GM12878 (cell line): ENCODE results near the gene FOXO1. TPM values are rescaled to one million over a fixed set of nuclear protein-coding genes. Genes with fewer than 3 reads are reported as not detected.

Source experiments
- ATAC-seq: fragments of 200-7000 bp; cut with Tn5 transposase; 3 replicates; pipeline ENCODE4 v1.9.1; 2020; ENCODE audit warnings: mild to moderate bottlenecking, moderate library complexity
- BruUV-seq: library from RNA; stranded (reverse); fragments of 400-500 nt; replicated peaks from 2 replicates; lab custom pipeline; 2021; lab: Mats Ljungman, UMichigan
- CTCF ChIA-PET: fragments of 300-600 bp; sonication (Branson Sonifier 250); formaldehyde crosslinking; extraction: SDS; loops from one replicate; lab custom pipeline; 2021; ENCODE audit warnings: inconsistent platforms; lab: Yijun Ruan, JAX
- POLR2A ChIA-PET: fragments of 350-600 bp; formaldehyde crosslinking; extraction: SDS; loops from one replicate; lab custom pipeline; 2021; ENCODE audit warnings: inconsistent platforms; lab: Charles Lee
- RAD21 ChIA-PET: fragments of 300-600 bp; sonication (Branson Sonifier 250); formaldehyde crosslinking; loops from one replicate; lab custom pipeline; 2023; ENCODE audit warnings: antibody characterized with exemption; ENCODE audit not compliant: unreplicated experiment; lab: Charles Lee
- SMC1A ChIA-PET: fragments of 300-600 bp; sonication (Branson Sonifier 250); formaldehyde crosslinking; loops from one replicate; lab custom pipeline; 2023; ENCODE audit not compliant: unreplicated experiment, uncharacterized antibody; lab: Charles Lee
- DNase-seq: peaks from one replicate; pipeline ENCODE4 v3.0.0-alpha.2; 2011; ENCODE audit warnings: low read depth, low spot score
- FAIRE-seq: peaks from 3 replicates; lab custom pipeline; 2011; peaks lifted over from hg19 to GRCh38; lab: Jason Lieb, UNC
- H2AFZ ChIP-seq: 2 replicates; pipeline ENCODE4 v1.6.0; 2011; ENCODE audit warnings: low read depth, low read length, control low read depth; ENCODE audit not compliant: control insufficient read depth
- H3K27ac ChIP-seq: 2 replicates; pipeline ENCODE4 v1.5.1; 2011; ENCODE audit warnings: control low read depth; ENCODE audit not compliant: control insufficient read depth, insufficient read depth
- H3K27me3 ChIP-seq, 2 experiments: replicated peaks in 1 of 2; 2 replicates each; pipeline versions ENCODE4 v1.6.0 to v1.6.1; 2011; ENCODE audit warnings: low read length in 1 of 2; ENCODE audit not compliant: control insufficient read depth in 2 of 2, insufficient read depth in 2 of 2
- H3K36me3 ChIP-seq, 2 experiments: 2 replicates each; pipeline ENCODE4 v1.5.1; 2011; ENCODE audit warnings: low read length in 1 of 2; ENCODE audit not compliant: control insufficient read depth in 2 of 2, insufficient read depth in 2 of 2
- H3K4me1 ChIP-seq: 2 replicates; pipeline ENCODE4 v1.6.1; 2011; ENCODE audit warnings: mild to moderate bottlenecking, low read length, moderate library complexity, mixed read lengths; ENCODE audit not compliant: control insufficient read depth, insufficient read depth
- H3K4me2 ChIP-seq: 2 replicates; pipeline ENCODE4 v1.6.0; 2011; ENCODE audit warnings: control low read depth; ENCODE audit not compliant: control insufficient read depth, insufficient read depth
- H3K4me3 ChIP-seq: fragments of 200-600 bp; sonication (generic); 2 replicates; pipeline ENCODE4 v1.5.1; 2016
- H3K79me2 ChIP-seq: 2 replicates; pipeline ENCODE4 v1.6.0; 2011; ENCODE audit warnings: low read length; ENCODE audit not compliant: control insufficient read depth, insufficient read depth
- H3K9ac ChIP-seq: 2 replicates; pipeline ENCODE4 v1.8.0; 2011; ENCODE audit warnings: low read length, control low read depth, mixed read lengths; ENCODE audit not compliant: control insufficient read depth, insufficient read depth
- H3K9me3 ChIP-seq: replicated peaks from 3 replicates; pipeline ENCODE4 v1.5.1; 2011; ENCODE audit warnings: mild to moderate bottlenecking, low read length; ENCODE audit not compliant: control insufficient read depth, insufficient read depth
- H4K20me1 ChIP-seq: 2 replicates; pipeline ENCODE4 v1.6.0; 2011; ENCODE audit not compliant: control insufficient read depth, insufficient read depth
- BRCA1 ChIP-seq: IDR thresholded peaks from 2 replicates; pipeline ENCODE4 v1.6.1; 2011; ENCODE audit warnings: low read depth, low read length, improper control_type of control experiment
- CHD2 ChIP-seq: IDR thresholded peaks from 2 replicates; pipeline ENCODE4 v1.6.1; 2011; ENCODE audit warnings: low read depth, low read length, improper control_type of control experiment, borderline replicate concordance
- GABPA ChIP-seq: IDR thresholded peaks from 2 replicates; pipeline ENCODE4 v1.6.1; 2014; ENCODE audit warnings: antibody characterized with exemption, low read depth, mild to moderate bottlenecking, inconsistent platforms
- IKZF2 ChIP-seq, 2 experiments: fragments of 450-650 bp; IDR thresholded peaks; 2 replicates each; pipeline ENCODE4 v1.6.1; 2017; ENCODE audit warnings: mild to moderate bottlenecking in 2 of 2, moderate library complexity in 2 of 2
- MTA2 ChIP-seq: fragments of 450-650 bp; IDR thresholded peaks from 2 replicates; pipeline ENCODE4 v1.6.1; 2016; ENCODE audit warnings: low read depth, mild to moderate bottlenecking, moderate library complexity
- MTA3 ChIP-seq: IDR thresholded peaks from 2 replicates; pipeline ENCODE4 v1.6.1; 2012; ENCODE audit warnings: low read length, inconsistent platforms, borderline replicate concordance
- MYC ChIP-seq: IDR thresholded peaks from 2 replicates; pipeline ENCODE4 v1.6.1; 2011; ENCODE audit warnings: mild to moderate bottlenecking, low read length, moderate library complexity, inconsistent platforms; ENCODE audit not compliant: insufficient read depth, insufficient replicate concordance, insufficient read length, severe bottlenecking
- SIX5 ChIP-seq: IDR thresholded peaks from 2 replicates; pipeline ENCODE4 v1.6.1; 2011; ENCODE audit warnings: mild to moderate bottlenecking, low read depth, low read length, moderate library complexity; ENCODE audit not compliant: severe bottlenecking
- SP1 ChIP-seq: IDR thresholded peaks from one replicate; pipeline ENCODE4 v1.6.1; 2011; ENCODE audit warnings: low read depth, low read length
- ZBED1 ChIP-seq: IDR thresholded peaks from 2 replicates; pipeline ENCODE4 v1.6.1; 2016; ENCODE audit warnings: borderline replicate concordance
- ZNF24 ChIP-seq: fragments of 450-650 bp; IDR thresholded peaks from 2 replicates; pipeline ENCODE4 v1.6.1; 2017; ENCODE audit warnings: antibody characterized with exemption, mild to moderate bottlenecking
- WGBS: methylation state at CpG from one replicate; pipeline ENCODE4 v1.1.6; 2016; ENCODE audit warnings: low lambda C conversion rate; ENCODE audit not compliant: insufficient replicate concordance, insufficient coverage; ENCODE audit errors: missing lambda C conversion rate; 5-methylcytosine and 5-hydroxymethylcytosine counted together
- in situ Hi-C: fragments of 300-500 bp; cut with MboI; formaldehyde crosslinking; loops from 9 replicates; pipeline ENCODE4 v1.14.3; 2018; ENCODE audit warnings: mixed read lengths
- intact Hi-C: fragments of 100-400 bp; cut with micrococcal nuclease; formaldehyde crosslinking; loops from one replicate; pipeline ENCODE4 v1.14.2; 2022; ENCODE audit not compliant: unreplicated experiment
- polyA plus RNA-seq, 11 experiments: library from polyadenylated mRNA; depleted of rRNA in 4 of 11; unstranded in 6 of 11; stranded (reverse) in 5 of 11; fragments of >200 nt; fragmentation: Nextera tagmentation in 4 of 11; fragmentation: Illumina TruSeq in 1 of 11; extraction: Ambion mirVana in 4 of 11; extraction: Trizol in 1 of 11; gene quantifications; 1 replicate in 1 of 11; 2 replicates in 10 of 11; pipeline versions ENCODE4 v1.2.1 to v1.2.3, GENCODE V29; 2011 to 2016; ENCODE audit warnings: inconsistent platforms in 2 of 11, missing spikeins in 2 of 11, low read depth in 1 of 11
- total RNA-seq, 4 experiments: library from RNA; depleted of rRNA in 3 of 4; stranded (reverse); fragments of >200 nt in 3 of 4; fragmentation: Illumina TruSeq in 1 of 4; extraction: Trizol in 1 of 4; gene quantifications; 2 replicates each; pipeline versions ENCODE4 v1.2.1 to v1.2.3, GENCODE V29; 2013 to 2021
- TF ChIP-seq, protein P1 (sequence below): fragments of 150-350 bp; IDR thresholded peaks from 2 replicates; pipeline ENCODE4 v1.6.1; 2014; ENCODE audit warnings: mild to moderate bottlenecking, low read depth, low read length
- TF ChIP-seq, protein P2 (sequence below): fragments of 450-650 bp; IDR thresholded peaks from 2 replicates; pipeline ENCODE4 v1.6.1; 2016; ENCODE audit warnings: mild to moderate bottlenecking

FOXO1 gene
- total and polyA plus RNA-seq, 10 of the 15 experiments (the other 5 are each of a cell fraction or from before 2014, with no cell fraction given), result 0.58 to 8.3 (median 0.88) TPM

- ChIA-PET SMC1A (interaction anchor here (0.7 to 1.0 kb wide), 2 partner anchors 37 to 43 kb away, joined by 3 read pairs; no protein-coding TSS in a partner anchor), CTCF (interaction anchor here (0.5 kb wide), 1 partner anchor 9 kb away, joined by 3 read pairs; no protein-coding TSS in a partner anchor), POLR2A (interaction anchor here (0.6 to 0.7 kb wide), 2 partner anchors 200 to 252 kb away, joined by 3 read pairs; no protein-coding TSS in a partner anchor), RAD21 (no interaction called here)
- H4K20me1 ChIP-seq, result no peaks in the 10 kb centered on the region; the same call in 1 of the 2 replicates
- in situ Hi-C loops (no loop called here), intact Hi-C loops (no loop called here)
- DNase-seq (no peak), FAIRE-seq (no peak), ATAC-seq (no peak)
- no peak overlapping the region for H3K4me2 ChIP-seq
- BruUV-seq, result no TSS peak
- H2AFZ ChIP-seq, result no peak overlapping the region
- H3K27me3 ChIP-seq, result no peaks in the 10 kb centered on the region
- peaks cover 35% of the 10 kb centered on the region for H3K4me1 ChIP-seq
- no peak for TF ChIP-seq BRCA1
- peaks cover 29% of the 10 kb centered on the region for H3K79me2 ChIP-seq
- H3K9ac ChIP-seq, result no peak overlapping the region
- H3K9me3 ChIP-seq, result no peaks in the 10 kb centered on the region; the same call in 2 of the 3 replicates
- 78% methylated on average over 3 of the region's 3 CpGs for WGBS
- H3K27ac ChIP-seq, result no peak overlapping the region
- no peaks in the 10 kb centered on the region for H3K36me3 ChIP-seq
- no peak overlapping the region for H3K4me3 ChIP-seq
Observed at GRCh38 chr13:40632915-40633314, 33.5 kb downstream of the FOXO1 start.

DNA sequence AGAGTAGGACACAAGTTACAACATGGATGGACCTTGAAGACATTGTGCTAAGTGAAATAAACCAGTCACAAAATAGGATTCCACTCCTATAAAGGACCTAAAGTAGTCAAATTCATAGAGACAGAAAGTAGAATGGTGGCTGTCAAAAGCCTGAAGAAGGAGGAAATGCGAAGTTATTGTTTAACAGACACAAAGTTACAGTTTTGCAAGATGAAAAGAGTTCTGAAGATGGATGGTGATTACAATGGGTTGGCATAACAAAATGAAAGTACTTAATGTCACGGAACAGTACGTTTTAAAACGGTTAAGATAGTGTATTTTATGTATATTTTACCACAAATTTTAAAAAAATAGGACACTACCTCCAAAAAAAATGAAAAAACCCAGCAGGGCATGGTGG is 34.8 kb downstream of the FOXO1 start:
- peak; percentile 52 for ATAC-seq
- H3K4me3 ChIP-seq, result 0 out of 2 replicates have a peak overlapping the region, but pooled peaks have one; percentile 2
- peaks cover 36% of the 10 kb centered on the region for H3K4me1 ChIP-seq
- intact Hi-C loops, result loop anchor here (2.0 kb wide), 1 partner anchor 31 kb away; no protein-coding TSS in a partner anchor
- no peak for DNase-seq
- no peaks in the 10 kb centered on the region; the same call in 2 of the 3 replicates for H3K9me3 ChIP-seq
- no peaks in the 10 kb centered on the region; a peak in 1 of 4 replicates for H3K36me3 ChIP-seq
- FAIRE-seq, result peak; percentile 47
- H3K9ac ChIP-seq, result no peak overlapping the region
- no peaks in the 10 kb centered on the region for H4K20me1 ChIP-seq
- ChIA-PET SMC1A (interaction anchor here (0.8 kb wide), 1 partner anchor 114 kb away, joined by 3 read pairs; no protein-coding TSS in a partner anchor), RAD21 (no interaction called here), CTCF (interaction anchor here (1.2 kb wide), 1 partner anchor 34 kb away, joined by 4 read pairs; no protein-coding TSS in a partner anchor)
- H3K27ac ChIP-seq, result no peak overlapping the region
- H3K4me2 ChIP-seq, result peak overlapping the region; percentile 54
- H3K79me2 ChIP-seq, result peaks cover 28% of the 10 kb centered on the region
- no TSS peak for BruUV-seq
- no peak for TF ChIP-seq SIX5
- TF ChIP-seq SP1, result no peak
- TF ChIP-seq MTA3, result no peak
- peak; percentile 29; the same call in 1 of the 2 replicates for TF ChIP-seq MTA2
- TF ChIP-seq CHD2, result no peak
- TF ChIP-seq MYC, result no peak
- peak in 1 of 2 experiments; percentile 7; a peak in 2 of 4 replicates for TF ChIP-seq IKZF2 (IDR thresholded peaks at IDR 0.05)
- no peak for TF ChIP-seq ZNF24
- no peak for TF ChIP-seq ZBED1
- TF ChIP-seq, protein P1, sequence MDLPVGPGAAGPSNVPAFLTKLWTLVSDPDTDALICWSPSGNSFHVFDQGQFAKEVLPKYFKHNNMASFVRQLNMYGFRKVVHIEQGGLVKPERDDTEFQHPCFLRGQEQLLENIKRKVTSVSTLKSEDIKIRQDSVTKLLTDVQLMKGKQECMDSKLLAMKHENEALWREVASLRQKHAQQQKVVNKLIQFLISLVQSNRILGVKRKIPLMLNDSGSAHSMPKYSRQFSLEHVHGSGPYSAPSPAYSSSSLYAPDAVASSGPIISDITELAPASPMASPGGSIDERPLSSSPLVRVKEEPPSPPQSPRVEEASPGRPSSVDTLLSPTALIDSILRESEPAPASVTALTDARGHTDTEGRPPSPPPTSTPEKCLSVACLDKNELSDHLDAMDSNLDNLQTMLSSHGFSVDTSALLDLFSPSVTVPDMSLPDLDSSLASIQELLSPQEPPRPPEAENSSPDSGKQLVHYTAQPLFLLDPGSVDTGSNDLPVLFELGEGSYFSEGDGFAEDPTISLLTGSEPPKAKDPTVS, result no peak
- TF ChIP-seq GABPA, result no peak
- TF ChIP-seq, protein P2, sequence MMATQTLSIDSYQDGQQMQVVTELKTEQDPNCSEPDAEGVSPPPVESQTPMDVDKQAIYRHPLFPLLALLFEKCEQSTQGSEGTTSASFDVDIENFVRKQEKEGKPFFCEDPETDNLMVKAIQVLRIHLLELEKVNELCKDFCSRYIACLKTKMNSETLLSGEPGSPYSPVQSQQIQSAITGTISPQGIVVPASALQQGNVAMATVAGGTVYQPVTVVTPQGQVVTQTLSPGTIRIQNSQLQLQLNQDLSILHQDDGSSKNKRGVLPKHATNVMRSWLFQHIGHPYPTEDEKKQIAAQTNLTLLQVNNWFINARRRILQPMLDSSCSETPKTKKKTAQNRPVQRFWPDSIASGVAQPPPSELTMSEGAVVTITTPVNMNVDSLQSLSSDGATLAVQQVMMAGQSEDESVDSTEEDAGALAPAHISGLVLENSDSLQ, result peak; percentile 35; the same call in 1 of the 2 replicates
- TF ChIP-seq, all 136 proteins: peak for 3
- Histone ChIP-seq H3K27me3 (no peaks in the 10 kb centered on the region), H2AFZ (no peak overlapping the region)
- in situ Hi-C loops, result no loop called here
- POLR2A ChIA-PET, result no interaction called here
- whole genome bisulfite sequencing, result 58% methylated on average over 4 of the region's 4 CpGs
